Activated B cell treated with CpG ODN at 0.5 μM for 24 hours (primary cell): ENCODE results near the gene HTR2A. TPM values are rescaled to one million over a fixed set of nuclear protein-coding genes. Genes with fewer than 3 reads are reported as not detected.

ENCODE experiments used
- ATAC-seq: fragments of 200-7000 bp; cut with Tn5 transposase; one replicate; pipeline ENCODE4 v1.10.0; 2021; ENCODE audit warnings: low read depth, mild to moderate bottlenecking, moderate library complexity
- CTCF ChIA-PET: fragments of 350-600 bp; sonication (Branson Sonifier 250); formaldehyde crosslinking; loops from one replicate; lab custom pipeline; 2021; ENCODE audit warnings: antibody characterized with exemption; lab: Charles Lee
- POLR2A ChIA-PET: fragments of 350-600 bp; sonication (Branson Sonifier 250); formaldehyde crosslinking; loops from one replicate; lab custom pipeline; 2021; ENCODE audit warnings: antibody characterized with exemption; lab: Charles Lee
- DNase-seq: peaks from one replicate; pipeline ENCODE4 v3.0.0; 2022
- H3K27ac Mint-ChIP-seq: one replicate; pipeline ENCODE4 v1.8.0; 2020; ENCODE audit warnings: mixed read lengths
- H3K27me3 Mint-ChIP-seq: one replicate; pipeline ENCODE4 v1.8.0; 2021; ENCODE audit warnings: mixed read lengths
- H3K36me3 Mint-ChIP-seq: one replicate; pipeline ENCODE4 v1.8.0; 2021; ENCODE audit warnings: low read depth, mixed read lengths
- H3K4me1 Mint-ChIP-seq: one replicate; pipeline ENCODE4 v1.8.0; 2021; ENCODE audit warnings: mixed read lengths
- H3K4me3 Mint-ChIP-seq: one replicate; pipeline ENCODE4 v1.8.0; 2020; ENCODE audit warnings: mild to moderate bottlenecking, mixed read lengths
- H3K9me3 Mint-ChIP-seq: one replicate; pipeline ENCODE4 v1.8.0; 2020; ENCODE audit warnings: mixed read lengths
- intact Hi-C: fragments of 100-400 bp; cut with micrococcal nuclease; formaldehyde crosslinking; loops from one replicate; pipeline ENCODE4 v1.15.1; 2024
- total RNA-seq: library from RNA; stranded (reverse); gene quantifications from 2 replicates; pipeline ENCODE4 v1.2.3, GENCODE V29; 2022
- TF ChIP-seq, protein P1 (sequence below): fragments of 200-600 bp; IDR thresholded peaks from one replicate; pipeline ENCODE4 v1.8.0; 2022; ENCODE audit warnings: antibody characterized with exemption, mild to moderate bottlenecking

The HTR2A gene
- total RNA-seq, 1 donor from 2014 or later = not detected

DNA sequence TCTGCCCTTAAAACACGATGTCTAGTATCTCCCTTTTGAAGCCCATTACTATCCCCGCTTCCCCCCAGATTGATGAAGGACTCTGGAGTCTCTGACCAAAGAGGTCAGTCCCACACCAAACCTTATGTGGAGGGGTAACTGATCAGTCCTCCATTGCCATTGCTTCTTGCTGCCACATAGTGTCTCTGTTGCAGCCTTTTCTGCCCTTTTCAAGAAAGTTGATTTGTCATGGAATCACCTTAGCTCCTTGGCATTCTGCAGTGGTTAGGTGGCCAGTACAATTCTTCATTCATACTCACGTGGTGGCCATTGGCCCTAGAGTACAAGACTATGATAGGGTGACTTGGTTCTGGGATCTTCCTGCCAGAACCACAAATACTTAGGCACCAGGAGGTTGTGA, 8.4 kb upstream of the HTR2A start:
- no peaks in the 10 kb centered on the region for H3K4me1 Mint-ChIP-seq
- no peak for DNase-seq
- ChIA-PET CTCF (no interaction called here), POLR2A (no interaction called here)
- H3K27me3 Mint-ChIP-seq = peaks cover 3% of the 10 kb centered on the region
- no peak for ATAC-seq
- no peak overlapping the region for H3K4me3 Mint-ChIP-seq
- no peaks in the 10 kb centered on the region for H3K36me3 Mint-ChIP-seq
- intact Hi-C loops = no loop called here
- no peak overlapping the region for H3K27ac Mint-ChIP-seq
- H3K9me3 Mint-ChIP-seq = no peaks in the 10 kb centered on the region
- TF ChIP-seq, protein P1, sequence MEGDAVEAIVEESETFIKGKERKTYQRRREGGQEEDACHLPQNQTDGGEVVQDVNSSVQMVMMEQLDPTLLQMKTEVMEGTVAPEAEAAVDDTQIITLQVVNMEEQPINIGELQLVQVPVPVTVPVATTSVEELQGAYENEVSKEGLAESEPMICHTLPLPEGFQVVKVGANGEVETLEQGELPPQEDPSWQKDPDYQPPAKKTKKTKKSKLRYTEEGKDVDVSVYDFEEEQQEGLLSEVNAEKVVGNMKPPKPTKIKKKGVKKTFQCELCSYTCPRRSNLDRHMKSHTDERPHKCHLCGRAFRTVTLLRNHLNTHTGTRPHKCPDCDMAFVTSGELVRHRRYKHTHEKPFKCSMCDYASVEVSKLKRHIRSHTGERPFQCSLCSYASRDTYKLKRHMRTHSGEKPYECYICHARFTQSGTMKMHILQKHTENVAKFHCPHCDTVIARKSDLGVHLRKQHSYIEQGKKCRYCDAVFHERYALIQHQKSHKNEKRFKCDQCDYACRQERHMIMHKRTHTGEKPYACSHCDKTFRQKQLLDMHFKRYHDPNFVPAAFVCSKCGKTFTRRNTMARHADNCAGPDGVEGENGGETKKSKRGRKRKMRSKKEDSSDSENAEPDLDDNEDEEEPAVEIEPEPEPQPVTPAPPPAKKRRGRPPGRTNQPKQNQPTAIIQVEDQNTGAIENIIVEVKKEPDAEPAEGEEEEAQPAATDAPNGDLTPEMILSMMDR = no peak

- Mint-ChIP-seq H3K4me3 (no peak overlapping the region), H3K9me3 (no peaks in the 10 kb centered on the region), H3K4me1 (no peaks in the 10 kb centered on the region), H3K27me3 (peaks cover 3% of the 10 kb centered on the region), H3K27ac (no peak overlapping the region), H3K36me3 (no peaks in the 10 kb centered on the region)
- DNase-seq (no peak), ATAC-seq (no peak)
- intact Hi-C loops = no loop called here
- ChIA-PET CTCF (interaction anchor here (0.8 kb wide), 1 partner anchor 9 kb away, joined by 3 read pairs; no protein-coding TSS in a partner anchor), POLR2A (no interaction called here)
- TF ChIP-seq, protein P1 = no peak
These were observed 6.9 kb upstream of the HTR2A start for GRCh38 chr13:46903748-46904147.

GRCh38 chr13:46901721-46902120, 4.9 kb upstream of the HTR2A start:
- TF ChIP-seq, protein P1 = no peak
- H3K9me3 Mint-ChIP-seq = no peaks in the 10 kb centered on the region
- no peaks in the 10 kb centered on the region for H3K36me3 Mint-ChIP-seq
- CTCF ChIA-PET = no interaction called here
- no peak for ATAC-seq
- POLR2A ChIA-PET = no interaction called here
- DNase-seq = no peak
- peaks cover 2% of the 10 kb centered on the region for H3K27me3 Mint-ChIP-seq
- H3K27ac Mint-ChIP-seq = no peak overlapping the region
- H3K4me3 Mint-ChIP-seq = no peak overlapping the region
- intact Hi-C loops = no loop called here
- peaks cover 3% of the 10 kb centered on the region for H3K4me1 Mint-ChIP-seq

DNA sequence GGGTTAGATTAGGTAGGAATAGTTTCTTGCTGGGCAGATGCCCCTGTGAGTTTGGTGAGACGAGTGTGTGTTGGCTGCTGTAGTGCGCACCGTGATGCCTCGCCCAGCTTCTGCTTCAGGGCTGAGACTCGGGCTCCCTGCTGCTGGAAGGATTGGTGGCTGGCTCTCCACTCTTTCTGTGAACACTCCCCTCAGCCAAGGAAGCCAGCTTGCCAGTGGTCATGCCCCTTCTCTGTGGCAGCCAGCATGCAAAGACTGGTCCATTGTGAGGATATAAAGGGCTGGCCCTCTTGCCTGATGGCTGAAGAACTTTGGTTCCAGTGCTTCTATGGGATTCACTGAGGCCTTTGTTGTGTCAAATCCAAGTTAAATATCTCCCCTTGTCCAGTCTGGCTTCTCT, 2.9 kb upstream of the HTR2A start:
- ATAC-seq (no peak), DNase-seq (no peak)
- Mint-ChIP-seq H3K4me3 (no peak overlapping the region), H3K4me1 (peaks cover 10% of the 10 kb centered on the region), H3K9me3 (no peaks in the 10 kb centered on the region), H3K36me3 (no peaks in the 10 kb centered on the region), H3K27me3 (peaks cover 6% of the 10 kb centered on the region), H3K27ac (no peak overlapping the region)
- intact Hi-C loops = no loop called here
- POLR2A ChIA-PET = no interaction called here
- CTCF ChIA-PET = interaction anchor here (0.6 kb wide), 1 partner anchor 1737 kb away, joined by 3 read pairs; no protein-coding TSS in a partner anchor
- TF ChIP-seq, protein P1 = no peak

DNA sequence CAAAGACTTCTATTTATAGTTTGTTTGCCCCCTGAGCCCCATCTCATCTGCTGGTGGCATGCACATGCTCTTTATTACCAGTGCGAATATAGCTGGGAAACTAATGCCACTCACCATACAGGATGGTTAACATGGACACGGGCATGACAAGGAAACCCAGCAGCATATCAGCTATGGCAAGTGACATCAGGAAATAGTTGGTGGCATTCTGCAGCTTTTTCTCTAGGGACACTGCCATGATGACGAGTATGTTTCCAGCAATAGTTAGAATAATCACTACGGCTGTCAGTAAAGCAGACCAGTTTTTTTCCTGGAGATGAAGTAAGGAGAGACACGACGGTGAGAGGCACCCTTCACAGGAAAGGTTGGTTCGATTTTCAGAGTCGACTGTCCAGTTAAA, 1.5 kb downstream of the HTR2A start:
- Mint-ChIP-seq H3K4me1 (peaks cover 24% of the 10 kb centered on the region), H3K36me3 (no peaks in the 10 kb centered on the region), H3K4me3 (no peak overlapping the region), H3K27ac (no peak overlapping the region), H3K27me3 (peaks cover 28% of the 10 kb centered on the region), H3K9me3 (no peaks in the 10 kb centered on the region)
- ATAC-seq (no peak), DNase-seq (no peak)
- ChIA-PET CTCF (interaction anchor here (1.1 to 2.8 kb wide), 3 partner anchors 606 to 1874 kb away, joined by 3 to 8 read pairs (median 5); no protein-coding TSS in a partner anchor), POLR2A (interaction anchor here (0.6 to 0.7 kb wide), 2 partner anchors 47 to 1728 kb away, joined by 3 read pairs; no protein-coding TSS in a partner anchor)
- TF ChIP-seq, protein P1 = no peak
- intact Hi-C loops = no loop called here
